HUES6 (cell line): ENCODE results near the gene POPDC2.

Source experiments
- H3K27ac ChIP-seq: 2 replicates; pipeline ENCODE4 v1.7.0; 2013; ENCODE audit warnings: low read depth, mild to moderate bottlenecking, low read length, inconsistent platforms
- H3K27me3 ChIP-seq: 2 replicates; pipeline ENCODE4 v1.6.1; 2013; ENCODE audit warnings: low read length; ENCODE audit not compliant: control insufficient read depth, insufficient read depth
- H3K36me3 ChIP-seq: 2 replicates; pipeline ENCODE4 v1.6.1; 2013; ENCODE audit warnings: low read length; ENCODE audit not compliant: control insufficient read depth, insufficient read depth
- H3K4me1 ChIP-seq: 2 replicates; pipeline ENCODE4 v1.6.1; 2013; ENCODE audit warnings: low read length; ENCODE audit not compliant: control insufficient read depth, insufficient read depth
- H3K4me3 ChIP-seq: 2 replicates; pipeline ENCODE4 v1.5.1; 2013; ENCODE audit warnings: low read depth, low read length
- H3K9ac ChIP-seq: one replicate; pipeline ENCODE4 v1.6.1; 2013; ENCODE audit warnings: mild to moderate bottlenecking, low read length
- H3K9me3 ChIP-seq: 2 replicates; pipeline ENCODE4 v1.6.1; 2013; ENCODE audit warnings: low read depth, low read length; ENCODE audit not compliant: control insufficient read depth, insufficient read depth

Gene POPDC2

DNA sequence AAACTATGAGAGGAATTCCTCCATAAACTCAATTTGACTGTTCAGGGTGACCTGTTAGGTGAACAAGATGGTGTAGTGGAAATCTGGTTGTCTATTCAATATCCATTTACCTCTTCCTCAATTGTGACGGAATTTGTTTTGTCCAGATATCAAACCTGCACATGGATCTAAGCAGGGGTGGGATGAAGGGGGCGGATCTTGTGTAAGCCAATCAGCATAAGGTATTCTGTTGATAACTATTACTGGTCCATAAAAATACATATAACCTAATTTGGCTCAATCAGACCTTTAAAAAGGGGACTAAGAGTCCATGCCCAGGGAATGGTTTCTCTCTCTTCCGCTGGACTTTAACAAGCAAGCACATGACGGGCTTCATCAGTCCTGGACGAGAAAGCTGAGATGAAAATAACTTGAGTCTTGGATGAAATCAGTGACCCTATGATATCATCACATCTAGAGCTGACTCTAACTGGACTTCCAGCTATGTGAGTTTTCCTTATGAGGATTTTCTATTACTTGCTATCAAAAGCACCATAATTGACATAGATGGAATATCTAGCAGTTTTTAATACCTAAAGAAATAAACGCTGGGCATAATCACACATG lies 5.7 kb upstream of the POPDC2 start:
- Histone ChIP-seq H3K9me3 (no peaks in the 10 kb centered on the region), H3K4me3 (no peak overlapping the region), H3K27ac (no peak overlapping the region), H3K9ac (no peak overlapping the region), H3K27me3 (no peaks in the 10 kb centered on the region), H3K36me3 (peaks cover 19% of the 10 kb centered on the region), H3K4me1 (no peaks in the 10 kb centered on the region; the same call in 1 of the 2 replicates)

DNA sequence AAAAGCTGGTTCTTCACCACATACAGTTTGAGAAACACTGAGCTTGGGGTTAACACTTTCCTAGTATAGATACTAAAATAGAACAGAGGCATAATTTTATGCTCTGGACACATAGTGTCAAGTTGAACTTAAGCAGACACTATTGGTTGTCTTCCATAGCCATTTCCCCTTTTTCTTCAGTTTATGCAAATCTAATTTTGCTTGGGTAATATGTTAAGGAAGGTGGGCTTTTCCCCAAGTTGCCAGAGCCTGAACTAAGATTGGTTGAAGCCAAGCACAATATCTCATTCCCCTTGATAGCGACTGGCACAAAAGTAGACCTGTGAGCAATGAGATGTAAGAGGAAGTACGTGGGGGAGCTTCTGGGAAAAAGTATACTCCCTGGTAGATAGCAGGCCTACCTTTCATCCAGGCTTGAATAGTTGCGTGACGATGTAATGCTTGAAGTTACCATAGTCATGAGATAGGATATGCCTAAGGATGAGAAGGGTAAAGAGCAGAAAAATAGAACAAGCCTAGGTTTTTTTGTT lies 4.5 kb upstream of the POPDC2 start:
- peaks cover 10% of the 10 kb centered on the region for H3K36me3 ChIP-seq
- H3K27me3 ChIP-seq: no peaks in the 10 kb centered on the region
- no peaks in the 10 kb centered on the region for H3K9me3 ChIP-seq
- H3K4me1 ChIP-seq: no peaks in the 10 kb centered on the region; the same call in 1 of the 2 replicates
- no peak overlapping the region for H3K27ac ChIP-seq
- H3K9ac ChIP-seq: no peak overlapping the region
- no peak overlapping the region for H3K4me3 ChIP-seq

DNA sequence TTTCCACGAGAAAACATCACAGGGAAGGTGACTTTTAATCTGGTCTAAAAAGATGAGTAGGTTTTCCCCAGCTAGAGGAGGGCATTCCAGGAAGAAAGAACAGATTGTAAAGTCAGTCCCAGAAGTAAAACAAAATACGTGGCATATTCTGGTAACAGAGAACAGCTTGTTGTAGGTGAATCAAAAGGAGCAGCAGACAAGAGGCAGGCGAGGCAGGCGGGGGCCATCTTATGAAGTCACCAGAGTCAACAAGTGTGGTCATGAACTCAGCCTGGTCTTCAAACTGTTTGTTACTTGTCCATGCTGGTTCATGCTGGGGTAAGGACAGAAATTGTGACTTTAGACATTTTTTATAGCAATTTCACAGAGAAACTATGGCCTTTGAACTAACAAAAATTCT lies 4.0 kb upstream of the POPDC2 start:
- Histone ChIP-seq H3K4me3 (no peak overlapping the region), H3K27ac (no peak overlapping the region), H3K4me1 (no peaks in the 10 kb centered on the region; the same call in 1 of the 2 replicates), H3K9me3 (no peaks in the 10 kb centered on the region), H3K27me3 (no peaks in the 10 kb centered on the region), H3K9ac (no peak overlapping the region), H3K36me3 (peaks cover 8% of the 10 kb centered on the region)

GRCh38 chr3:119663885-119664284 lies 3.5 kb upstream of the POPDC2 start:
- no peak overlapping the region for H3K27ac ChIP-seq
- no peaks in the 10 kb centered on the region for H3K9me3 ChIP-seq

DNA sequence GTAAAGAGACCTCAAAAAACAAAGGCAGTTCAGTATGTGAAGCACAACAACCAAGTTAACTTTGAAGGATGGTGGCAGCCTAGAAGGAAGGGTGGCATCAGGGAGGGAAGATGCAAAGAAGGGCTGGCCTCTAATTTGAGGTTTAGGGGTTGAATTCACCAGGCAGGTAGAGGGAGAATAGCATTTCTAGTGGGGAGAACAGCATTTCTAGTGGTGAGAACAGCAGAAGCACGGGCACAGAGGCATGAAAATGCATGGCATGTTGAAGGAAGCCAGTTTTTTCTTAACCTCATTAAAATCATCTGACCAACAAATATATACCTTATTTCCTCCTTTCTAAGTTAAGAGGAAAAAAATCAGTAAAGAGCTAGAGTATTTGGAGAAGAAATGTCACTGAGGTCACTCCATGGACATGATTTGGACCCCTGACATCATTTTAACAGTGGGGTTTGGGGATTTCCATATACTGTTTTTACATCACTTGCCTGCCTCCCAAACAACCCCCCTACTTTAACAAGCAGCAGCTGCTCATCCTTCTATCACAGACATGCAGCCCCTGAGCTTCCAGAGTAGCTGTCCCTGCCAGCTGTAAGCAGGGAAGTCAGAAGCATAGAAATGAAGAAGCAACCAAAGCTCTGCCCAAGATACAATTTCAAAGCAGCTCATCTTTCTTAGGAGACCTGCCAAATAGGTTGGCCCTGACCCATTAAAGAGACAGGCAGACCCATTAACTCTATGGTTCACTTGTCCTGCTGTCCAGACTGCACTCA lies 2.4 kb upstream of the POPDC2 start:
- H3K27ac ChIP-seq: no peak overlapping the region
- H3K9ac ChIP-seq: no peak overlapping the region
- no peaks in the 10 kb centered on the region for H3K9me3 ChIP-seq

More at GRCh38 chr3:119663885-119664284, 3.5 kb upstream of the POPDC2 start:
- H3K4me3 ChIP-seq: no peak overlapping the region
- H3K36me3 ChIP-seq: peaks cover 4% of the 10 kb centered on the region
- H3K27me3 ChIP-seq: no peaks in the 10 kb centered on the region
- H3K9ac ChIP-seq: no peak overlapping the region
- no peaks in the 10 kb centered on the region; the same call in 1 of the 2 replicates for H3K4me1 ChIP-seq

GRCh38 chr3:119659606-119660291 lies 640 bp downstream of the POPDC2 start:
- no peaks in the 10 kb centered on the region for H3K27me3 ChIP-seq
- no peaks in the 10 kb centered on the region for H3K36me3 ChIP-seq
- no peak overlapping the region for H3K9ac ChIP-seq
- H3K4me1 ChIP-seq: no peaks in the 10 kb centered on the region
- no peak overlapping the region for H3K4me3 ChIP-seq
- no peaks in the 10 kb centered on the region for H3K9me3 ChIP-seq
- H3K27ac ChIP-seq: no peak overlapping the region

More for the DNA sequence above, 2.4 kb upstream of the POPDC2 start:
- Histone ChIP-seq H3K36me3 (no peaks in the 10 kb centered on the region), H3K27me3 (no peaks in the 10 kb centered on the region), H3K4me1 (no peaks in the 10 kb centered on the region; the same call in 1 of the 2 replicates), H3K4me3 (no peak overlapping the region)

DNA sequence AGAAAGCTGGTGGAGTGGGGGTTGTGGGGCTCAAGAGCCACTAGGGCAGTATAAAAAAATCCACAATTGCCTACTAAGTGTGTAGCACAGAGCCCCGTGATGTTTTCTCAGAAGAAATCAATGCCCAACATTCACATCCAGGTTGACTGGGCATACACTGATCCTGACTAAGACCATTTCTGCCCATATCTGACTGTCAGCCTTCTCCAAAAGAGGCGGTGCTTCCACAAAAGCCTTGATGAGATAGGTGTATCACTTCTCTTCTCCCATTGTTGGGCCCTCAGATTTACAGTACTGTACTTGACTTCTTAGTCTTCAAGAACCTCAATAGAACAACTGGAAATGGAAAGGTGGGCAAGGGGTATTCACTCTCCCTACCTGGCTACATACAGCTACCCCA lies 1.4 kb downstream of the POPDC2 start:
- Histone ChIP-seq H3K9me3 (no peaks in the 10 kb centered on the region), H3K4me3 (no peak overlapping the region), H3K4me1 (no peaks in the 10 kb centered on the region), H3K27ac (no peak overlapping the region), H3K27me3 (no peaks in the 10 kb centered on the region), H3K36me3 (no peaks in the 10 kb centered on the region), H3K9ac (no peak overlapping the region)

DNA sequence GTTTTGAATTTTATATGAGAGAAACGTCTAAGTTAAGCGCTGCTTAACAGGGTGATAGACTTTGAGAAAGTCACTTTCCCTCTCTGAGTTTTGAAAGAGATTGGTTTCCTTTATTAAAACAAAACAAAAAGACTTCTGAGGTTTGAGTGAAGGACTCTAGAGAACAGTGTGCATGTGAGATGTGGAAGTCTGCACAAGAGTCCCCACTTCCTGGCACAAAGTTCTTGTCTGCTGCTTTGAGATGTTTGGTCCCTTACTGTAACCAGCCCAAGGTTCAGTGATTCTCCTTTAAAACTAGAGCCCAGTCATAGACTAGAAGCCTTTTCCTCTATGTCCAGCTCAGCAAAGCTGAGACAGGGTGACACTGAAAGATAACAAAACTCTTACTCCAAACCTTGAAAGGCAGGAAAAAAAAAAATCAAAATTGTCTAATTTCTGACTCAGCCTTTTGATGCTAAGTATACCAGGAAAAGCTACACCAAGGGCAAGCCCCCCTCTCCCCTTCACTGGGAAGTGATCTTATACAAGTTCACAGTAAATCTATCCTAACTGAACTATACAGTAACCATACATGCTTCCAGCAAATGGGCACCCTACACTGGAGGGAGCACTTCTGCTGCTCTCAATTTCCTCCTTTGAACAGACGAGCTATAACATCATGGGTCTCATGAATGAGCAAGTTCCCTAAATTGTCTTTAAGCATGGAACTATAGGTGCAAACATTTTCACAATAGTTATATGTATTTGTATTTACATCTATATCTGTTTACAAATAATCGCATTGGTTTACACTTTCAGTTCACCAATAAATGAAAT lies 2.3 kb downstream of the POPDC2 start:
- Histone ChIP-seq H3K9me3 (no peaks in the 10 kb centered on the region), H3K4me3 (no peak overlapping the region), H3K9ac (no peak overlapping the region), H3K27ac (no peak overlapping the region), H3K27me3 (no peaks in the 10 kb centered on the region), H3K36me3 (no peaks in the 10 kb centered on the region), H3K4me1 (no peaks in the 10 kb centered on the region)

GRCh38 chr3:119653876-119654275 lies 6.5 kb downstream of the POPDC2 start:
- no peaks in the 10 kb centered on the region for H3K9me3 ChIP-seq
- H3K4me3 ChIP-seq: no peak overlapping the region
- H3K36me3 ChIP-seq: no peaks in the 10 kb centered on the region
- H3K9ac ChIP-seq: no peak overlapping the region
- 0 out of 2 replicates have a peak, but pooled peaks cover 2% of the 10 kb centered on the region for H3K4me1 ChIP-seq
- H3K27ac ChIP-seq: no peak overlapping the region
- H3K27me3 ChIP-seq: no peaks in the 10 kb centered on the region

DNA sequence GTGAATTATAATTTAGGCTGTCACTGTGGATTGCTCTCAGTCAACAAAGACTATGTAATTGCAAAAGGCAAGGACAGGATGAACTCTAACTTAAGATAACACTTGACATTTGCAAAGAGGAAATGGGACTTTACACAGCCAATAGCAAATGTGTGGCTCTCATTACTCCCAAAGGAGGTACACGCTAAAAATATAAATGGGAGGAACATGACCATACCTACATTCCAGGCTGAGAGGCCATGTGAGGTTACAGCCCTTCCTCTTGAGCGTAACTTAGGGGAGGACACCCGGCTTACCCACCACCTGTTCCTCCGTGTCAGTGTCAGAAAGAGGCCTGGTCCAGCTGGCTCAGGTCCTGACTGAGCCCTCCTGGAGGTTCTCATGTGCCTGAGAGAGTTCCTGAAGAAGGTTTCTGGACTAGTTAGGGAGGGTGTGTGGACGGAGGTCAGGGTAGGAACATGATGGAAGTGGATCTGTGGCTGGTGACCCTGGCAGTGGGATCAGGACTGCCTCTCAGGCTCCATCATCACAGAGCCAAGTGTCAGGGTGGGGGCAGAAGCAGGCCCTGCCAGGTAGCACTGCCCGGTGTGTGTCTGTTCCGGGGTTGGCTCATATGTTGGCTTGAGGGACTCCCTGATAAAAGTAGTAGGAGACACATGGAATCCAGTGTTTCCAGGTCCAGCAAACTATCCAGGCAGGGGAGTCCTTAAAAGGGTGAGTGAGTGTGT lies 7.9 kb downstream of the POPDC2 start:
- H3K27me3 ChIP-seq: no peaks in the 10 kb centered on the region
- H3K9ac ChIP-seq: no peak overlapping the region
- no peak overlapping the region for H3K27ac ChIP-seq
- no peaks in the 10 kb centered on the region for H3K9me3 ChIP-seq
- H3K36me3 ChIP-seq: no peaks in the 10 kb centered on the region
- peaks cover 6% of the 10 kb centered on the region; the same call in 1 of the 2 replicates for H3K4me1 ChIP-seq
- no peak overlapping the region for H3K4me3 ChIP-seq
